T-helper 1 cell treated with Interleukin-12 subunit alpha and Interleukin-12 subunit beta and Interleukin-4 antibody, amounts not matched to agents 30 μg/mL and 1 μg/mL, for 36 hours (primary cell): ENCODE measurements around the gene CCDC138.

Experiments
- H3K27ac Mint-ChIP-seq: one replicate; pipeline ENCODE4 v1.8.0; 2021; ENCODE audit warnings: mild to moderate bottlenecking, mixed read lengths
- H3K27me3 Mint-ChIP-seq: one replicate; pipeline ENCODE4 v1.8.0; 2021; ENCODE audit warnings: low read depth, mixed read lengths
- H3K36me3 Mint-ChIP-seq: one replicate; pipeline ENCODE4 v1.8.0; 2021; ENCODE audit warnings: low read depth, mixed read lengths
- H3K4me1 Mint-ChIP-seq: one replicate; pipeline ENCODE4 v1.8.0; 2021; ENCODE audit warnings: low read depth, mixed read lengths
- H3K4me3 Mint-ChIP-seq: one replicate; pipeline ENCODE4 v1.8.0; 2021; ENCODE audit warnings: mild to moderate bottlenecking, moderate library complexity, mixed read lengths
- H3K9me3 Mint-ChIP-seq: one replicate; pipeline ENCODE4 v1.8.0; 2021; ENCODE audit warnings: mixed read lengths

The CCDC138 gene

DNA sequence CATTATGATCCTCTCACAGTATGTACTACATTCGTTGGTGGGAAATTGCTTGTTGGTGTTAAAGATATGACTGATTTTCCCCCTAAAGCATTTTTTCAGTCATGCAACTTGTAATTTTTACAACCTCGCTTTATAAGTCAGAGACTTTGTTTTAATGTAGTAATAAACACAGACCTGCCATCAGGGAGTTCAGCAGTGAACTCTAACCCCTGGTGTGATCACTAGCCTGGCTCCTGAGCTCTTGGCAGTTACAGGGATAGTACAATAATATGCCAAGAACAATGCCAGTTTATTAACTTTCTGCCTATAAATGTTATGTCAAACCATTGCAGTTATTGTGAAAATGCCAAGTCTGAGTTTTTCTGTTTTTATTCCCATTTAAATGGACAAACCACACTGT is 108.6 kb downstream of the CCDC138 start:
- Mint-ChIP-seq H3K9me3 (peaks cover 15% of the 10 kb centered on the region), H3K27ac (no peak overlapping the region)

DNA sequence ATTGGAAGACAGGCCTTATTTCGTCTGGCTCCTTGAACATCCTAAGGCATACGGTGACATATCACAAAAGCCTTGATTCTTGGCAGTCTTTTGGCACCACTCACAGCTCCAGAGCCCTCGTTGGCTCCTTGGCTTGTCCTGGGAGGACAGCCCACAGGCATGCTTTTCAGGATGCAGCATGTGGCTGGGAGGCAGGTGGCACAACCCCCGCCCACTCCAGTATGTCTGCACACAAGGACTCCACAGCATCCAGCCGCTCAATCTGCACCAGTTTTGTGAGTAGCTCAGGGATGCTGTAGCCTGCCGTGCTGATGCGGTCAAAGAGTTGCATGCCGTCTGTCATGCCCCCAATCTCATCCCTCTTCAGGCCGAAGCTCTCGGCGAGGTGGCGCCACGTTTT is 110.2 kb downstream of the CCDC138 start:
- Mint-ChIP-seq H3K9me3 (peaks cover 4% of the 10 kb centered on the region), H3K27ac (no peak overlapping the region), H3K27me3 (no peaks in the 10 kb centered on the region), H3K4me1 (peaks cover 2% of the 10 kb centered on the region), H3K36me3 (no peaks in the 10 kb centered on the region), H3K4me3 (no peak overlapping the region)

More for the DNA sequence above, 108.6 kb downstream of the CCDC138 start:
- no peak overlapping the region for H3K4me3 Mint-ChIP-seq
- peaks cover 3% of the 10 kb centered on the region for H3K36me3 Mint-ChIP-seq
- H3K4me1 Mint-ChIP-seq = peaks cover 2% of the 10 kb centered on the region
- H3K27me3 Mint-ChIP-seq = no peaks in the 10 kb centered on the region

DNA sequence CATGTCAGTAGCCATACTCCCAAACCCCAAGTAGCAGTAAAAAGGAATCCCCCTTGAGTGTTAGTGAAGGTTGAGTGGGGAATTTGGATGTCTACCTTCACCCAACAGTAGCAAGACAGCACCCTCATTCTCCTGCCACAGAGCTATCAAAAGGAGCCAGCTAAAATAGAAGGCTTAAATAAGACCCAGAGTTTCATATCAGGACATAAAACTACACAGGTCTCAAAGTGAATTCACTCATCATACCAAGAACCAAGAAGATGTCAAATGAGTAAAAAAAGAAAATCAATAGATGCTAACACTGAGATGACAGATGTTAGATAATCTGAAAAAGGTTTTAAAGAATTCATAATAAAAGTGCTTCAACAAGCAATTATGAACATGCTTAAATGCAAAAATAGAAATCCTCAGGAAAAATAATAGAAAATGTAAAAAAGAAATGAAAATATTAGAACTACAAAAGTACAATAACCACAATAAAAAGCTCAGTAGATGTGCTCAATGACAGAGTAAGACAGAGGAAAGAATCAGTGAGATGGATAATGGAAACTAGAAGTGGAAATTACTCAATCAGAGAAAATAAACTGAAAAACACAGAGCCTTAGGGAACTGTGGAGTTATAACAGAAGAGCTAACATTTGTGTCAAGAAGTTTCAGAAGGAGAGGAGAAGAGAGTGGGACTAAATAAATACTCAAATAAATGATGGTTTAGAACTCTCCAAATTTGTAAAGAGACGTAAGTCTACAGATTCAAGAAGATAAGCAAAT is 111.9 kb downstream of the CCDC138 start:
- Mint-ChIP-seq H3K4me1 (peaks cover 2% of the 10 kb centered on the region), H3K36me3 (no peaks in the 10 kb centered on the region), H3K4me3 (no peak overlapping the region), H3K27me3 (no peaks in the 10 kb centered on the region), H3K9me3 (no peaks in the 10 kb centered on the region), H3K27ac (no peak overlapping the region)

DNA sequence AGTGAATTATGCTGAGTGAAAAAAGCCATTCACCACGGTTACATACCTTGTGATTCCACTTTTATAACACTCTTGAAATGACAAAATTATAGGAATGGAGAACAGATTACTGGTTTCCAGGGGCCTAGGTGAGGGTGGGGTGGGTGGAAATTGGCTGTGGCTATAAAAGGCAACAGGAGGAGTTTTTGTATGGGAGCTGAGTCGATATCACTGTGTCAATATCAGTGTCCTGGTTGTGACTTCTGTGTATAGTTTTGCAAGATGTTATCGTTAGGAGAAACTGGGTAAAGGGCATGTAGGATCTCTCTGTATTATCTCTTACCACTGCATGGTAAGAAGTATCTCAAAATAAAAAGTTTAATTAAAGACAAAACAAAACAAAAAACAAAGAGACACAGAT is 118.1 kb downstream of the CCDC138 start:
- Mint-ChIP-seq H3K4me3 (no peak overlapping the region), H3K9me3 (no peaks in the 10 kb centered on the region), H3K36me3 (no peaks in the 10 kb centered on the region), H3K4me1 (no peaks in the 10 kb centered on the region), H3K27me3 (no peaks in the 10 kb centered on the region), H3K27ac (no peak overlapping the region)

DNA sequence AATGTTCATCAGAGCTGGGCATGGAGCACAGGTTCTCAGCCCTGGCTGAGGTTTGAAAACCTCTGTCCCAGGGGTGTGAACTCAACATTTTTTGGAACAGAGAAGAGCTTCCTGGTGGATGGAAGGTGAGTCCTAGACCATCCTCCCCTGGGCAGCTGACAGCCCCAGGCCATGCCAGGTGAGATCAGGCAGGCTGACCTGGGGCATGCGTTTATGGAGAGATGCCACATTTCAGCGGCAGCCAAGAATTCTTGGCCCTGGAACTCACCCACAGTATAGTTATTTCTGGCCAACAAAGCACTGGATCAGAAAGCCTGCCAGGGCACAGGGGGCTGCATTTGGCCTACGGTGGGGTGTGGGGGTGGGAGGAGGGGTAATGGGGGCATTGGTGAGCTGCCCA is 118.6 kb downstream of the CCDC138 start:
- no peaks in the 10 kb centered on the region for H3K9me3 Mint-ChIP-seq
- no peaks in the 10 kb centered on the region for H3K36me3 Mint-ChIP-seq
- H3K27me3 Mint-ChIP-seq = no peaks in the 10 kb centered on the region
- H3K4me3 Mint-ChIP-seq = no peak overlapping the region
- H3K27ac Mint-ChIP-seq = no peak overlapping the region
- no peaks in the 10 kb centered on the region for H3K4me1 Mint-ChIP-seq

DNA sequence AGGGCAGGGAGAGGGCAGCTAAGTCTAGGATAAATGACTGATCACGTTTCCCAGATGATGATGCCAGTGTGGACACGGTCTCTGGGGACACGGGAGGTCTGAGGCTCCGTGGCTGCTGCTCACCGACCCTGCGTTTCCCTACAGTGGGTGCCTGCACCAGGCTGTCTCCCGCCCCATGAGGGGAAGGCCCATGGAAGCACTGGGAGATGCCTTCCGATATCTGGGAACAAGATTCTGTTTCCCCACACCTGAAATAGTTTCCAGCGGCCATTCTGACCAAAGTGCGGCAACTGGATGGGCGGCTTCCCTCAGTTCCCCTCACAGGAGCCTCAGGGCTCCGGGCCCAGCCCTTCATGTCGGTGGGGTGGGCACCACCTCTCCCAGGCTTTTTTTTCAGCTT is 119.3 kb downstream of the CCDC138 start:
- Mint-ChIP-seq H3K36me3 (no peaks in the 10 kb centered on the region), H3K9me3 (no peaks in the 10 kb centered on the region), H3K4me3 (no peak overlapping the region), H3K4me1 (no peaks in the 10 kb centered on the region), H3K27ac (no peak overlapping the region), H3K27me3 (no peaks in the 10 kb centered on the region)

DNA sequence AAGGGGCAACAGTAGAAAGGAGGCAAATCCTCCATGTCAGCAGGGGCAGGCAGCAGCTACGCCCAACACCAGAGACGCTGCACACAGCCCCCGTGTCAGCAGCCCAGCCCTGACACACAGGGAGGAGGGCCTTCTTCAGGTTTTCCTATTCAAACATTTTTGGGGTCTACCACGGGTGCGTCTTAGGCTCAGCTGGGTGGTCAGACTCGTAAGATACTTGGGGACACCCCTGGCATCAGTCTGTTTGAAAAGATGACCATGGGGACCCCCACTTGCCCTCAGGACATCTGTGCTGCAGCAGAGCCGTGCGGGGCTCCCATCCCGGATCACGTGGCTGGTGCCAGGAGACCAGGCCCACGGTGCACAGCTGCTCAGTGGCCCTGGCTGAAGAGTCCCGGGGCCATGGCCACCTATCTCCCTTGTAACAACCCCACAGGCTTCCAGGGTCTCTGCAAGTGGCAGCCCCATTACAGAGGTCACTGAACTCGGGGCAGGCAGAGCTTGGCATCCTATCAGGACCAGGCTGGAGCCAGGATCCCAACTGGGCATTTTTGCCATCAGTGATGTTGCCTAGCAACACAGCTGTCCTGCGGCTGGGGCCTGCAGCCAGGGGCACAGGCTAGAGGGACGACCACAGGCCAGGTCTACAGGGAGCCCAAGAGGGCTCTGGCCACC is 120.0 kb downstream of the CCDC138 start:
- Mint-ChIP-seq H3K9me3 (no peaks in the 10 kb centered on the region), H3K4me3 (no peak overlapping the region), H3K27ac (no peak overlapping the region), H3K27me3 (no peaks in the 10 kb centered on the region), H3K4me1 (no peaks in the 10 kb centered on the region), H3K36me3 (no peaks in the 10 kb centered on the region)

DNA sequence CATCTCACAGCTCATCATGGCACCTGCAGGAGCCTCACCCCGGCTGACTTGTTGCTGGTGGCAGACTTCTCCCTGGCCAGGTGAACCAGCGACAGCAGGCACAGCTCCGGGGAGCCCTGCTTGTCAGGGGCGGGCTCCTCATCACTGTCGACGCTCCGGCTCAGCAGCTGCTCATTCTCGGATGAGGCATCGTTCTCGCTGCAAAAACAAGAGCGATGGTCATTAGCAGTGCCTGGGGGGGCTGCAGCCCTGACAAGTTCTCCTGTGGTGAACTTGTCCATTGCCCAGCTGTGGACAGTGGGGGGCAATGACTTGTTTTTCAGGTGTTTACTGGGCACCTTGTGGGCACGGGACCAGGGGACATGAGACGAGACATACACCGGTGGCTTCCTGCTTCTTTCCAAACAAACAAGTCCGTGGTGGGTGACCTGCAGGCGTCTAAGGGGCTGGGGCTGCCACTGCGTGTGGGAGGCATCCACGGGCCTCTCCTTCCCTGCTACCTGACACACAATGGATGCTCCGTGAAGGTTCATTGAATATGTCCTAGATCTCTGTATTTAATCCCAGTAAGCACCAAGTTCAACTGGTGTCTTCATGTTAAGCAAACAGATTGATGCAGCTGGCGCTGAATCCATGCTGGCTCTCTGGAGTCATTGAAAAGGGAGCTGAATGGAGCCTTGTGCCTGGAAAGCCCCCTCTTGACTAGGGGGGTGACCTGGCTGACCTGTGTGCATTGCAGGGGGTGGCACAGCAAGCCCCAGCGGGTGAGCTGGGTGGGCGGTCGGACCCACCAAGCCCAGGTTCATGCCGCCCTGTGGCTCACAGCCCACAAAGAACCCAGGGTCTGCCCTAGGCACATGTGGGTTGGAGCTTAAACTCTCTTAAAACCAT is 121.5 kb downstream of the CCDC138 start:
- Mint-ChIP-seq H3K4me1 (no peaks in the 10 kb centered on the region), H3K4me3 (no peak overlapping the region), H3K36me3 (no peaks in the 10 kb centered on the region), H3K27ac (no peak overlapping the region), H3K9me3 (no peaks in the 10 kb centered on the region), H3K27me3 (no peaks in the 10 kb centered on the region)

DNA sequence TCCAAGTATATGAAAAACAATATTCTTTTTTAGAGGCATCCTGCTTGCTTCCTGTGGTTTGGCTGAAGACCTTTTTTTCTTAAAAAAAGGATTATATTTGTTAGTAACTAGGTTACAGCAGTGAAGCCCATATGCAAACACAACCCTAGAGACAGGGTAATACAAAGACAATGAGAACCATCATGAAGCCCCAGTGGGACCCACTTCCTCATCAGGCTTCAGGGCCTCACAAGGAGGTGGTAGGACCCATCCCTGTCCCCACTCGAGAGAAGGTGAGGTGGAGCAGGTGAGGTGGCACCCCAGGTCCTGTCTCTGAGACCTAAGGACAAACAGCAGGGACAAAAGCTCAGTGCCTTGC is 122.1 kb downstream of the CCDC138 start:
- Mint-ChIP-seq H3K36me3 (no peaks in the 10 kb centered on the region), H3K4me3 (no peak overlapping the region), H3K27ac (no peak overlapping the region), H3K27me3 (no peaks in the 10 kb centered on the region), H3K9me3 (no peaks in the 10 kb centered on the region), H3K4me1 (no peaks in the 10 kb centered on the region)

DNA sequence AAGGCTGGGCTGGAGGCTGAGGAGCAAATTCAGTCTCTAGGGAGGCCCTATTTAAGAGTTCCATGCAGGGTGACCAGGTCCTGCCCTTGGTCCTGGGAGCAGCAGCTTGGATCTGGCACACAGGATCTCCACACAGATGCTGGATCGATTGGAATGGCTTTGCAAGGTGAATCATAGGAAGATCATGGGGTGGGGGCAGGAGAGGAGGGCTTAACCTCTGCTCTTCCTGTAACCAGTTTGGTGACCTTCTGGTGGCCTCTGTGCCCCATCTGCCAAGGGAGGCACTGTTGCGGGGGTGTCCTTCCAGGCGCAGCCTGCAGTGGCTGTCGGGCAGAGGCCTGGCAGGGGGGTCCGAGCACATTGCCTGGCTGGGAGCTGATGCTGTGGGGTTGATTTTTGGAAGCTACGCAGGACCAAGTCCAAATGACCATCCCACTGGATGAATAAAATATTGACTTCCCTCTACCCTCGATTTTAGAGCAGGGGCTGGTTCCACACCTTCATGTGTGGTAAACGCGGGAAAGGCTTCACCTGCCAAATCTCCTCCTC is 122.8 kb downstream of the CCDC138 start:
- Mint-ChIP-seq H3K4me1 (no peaks in the 10 kb centered on the region), H3K27ac (no peak overlapping the region), H3K36me3 (no peaks in the 10 kb centered on the region), H3K9me3 (no peaks in the 10 kb centered on the region), H3K27me3 (no peaks in the 10 kb centered on the region), H3K4me3 (no peak overlapping the region)

DNA sequence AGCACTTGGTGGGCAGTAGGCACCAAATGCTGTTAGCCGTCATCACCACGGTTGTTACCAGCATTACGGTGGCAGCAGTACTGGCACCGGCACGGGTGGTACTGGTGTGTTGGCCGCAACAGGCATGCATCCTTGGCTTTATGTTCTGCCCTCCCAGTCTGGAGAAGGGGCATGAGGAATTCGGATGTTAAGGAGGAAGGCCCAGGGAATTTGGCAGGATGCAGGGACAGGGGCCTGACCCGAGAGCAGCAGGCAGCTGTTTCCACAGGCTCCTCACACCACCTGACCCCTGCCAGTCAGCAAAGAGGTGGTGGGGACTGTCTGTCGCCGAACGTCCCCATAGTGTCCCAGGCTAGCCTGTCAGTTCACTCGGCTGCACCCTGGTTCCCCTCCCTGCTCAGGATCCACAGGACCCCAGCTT is 123.5 kb downstream of the CCDC138 start:
- H3K27me3 Mint-ChIP-seq = no peaks in the 10 kb centered on the region
- H3K27ac Mint-ChIP-seq = no peak overlapping the region
- no peaks in the 10 kb centered on the region for H3K36me3 Mint-ChIP-seq
- H3K4me3 Mint-ChIP-seq = no peak overlapping the region
- peaks cover 2% of the 10 kb centered on the region for H3K4me1 Mint-ChIP-seq
- H3K9me3 Mint-ChIP-seq = no peaks in the 10 kb centered on the region

DNA sequence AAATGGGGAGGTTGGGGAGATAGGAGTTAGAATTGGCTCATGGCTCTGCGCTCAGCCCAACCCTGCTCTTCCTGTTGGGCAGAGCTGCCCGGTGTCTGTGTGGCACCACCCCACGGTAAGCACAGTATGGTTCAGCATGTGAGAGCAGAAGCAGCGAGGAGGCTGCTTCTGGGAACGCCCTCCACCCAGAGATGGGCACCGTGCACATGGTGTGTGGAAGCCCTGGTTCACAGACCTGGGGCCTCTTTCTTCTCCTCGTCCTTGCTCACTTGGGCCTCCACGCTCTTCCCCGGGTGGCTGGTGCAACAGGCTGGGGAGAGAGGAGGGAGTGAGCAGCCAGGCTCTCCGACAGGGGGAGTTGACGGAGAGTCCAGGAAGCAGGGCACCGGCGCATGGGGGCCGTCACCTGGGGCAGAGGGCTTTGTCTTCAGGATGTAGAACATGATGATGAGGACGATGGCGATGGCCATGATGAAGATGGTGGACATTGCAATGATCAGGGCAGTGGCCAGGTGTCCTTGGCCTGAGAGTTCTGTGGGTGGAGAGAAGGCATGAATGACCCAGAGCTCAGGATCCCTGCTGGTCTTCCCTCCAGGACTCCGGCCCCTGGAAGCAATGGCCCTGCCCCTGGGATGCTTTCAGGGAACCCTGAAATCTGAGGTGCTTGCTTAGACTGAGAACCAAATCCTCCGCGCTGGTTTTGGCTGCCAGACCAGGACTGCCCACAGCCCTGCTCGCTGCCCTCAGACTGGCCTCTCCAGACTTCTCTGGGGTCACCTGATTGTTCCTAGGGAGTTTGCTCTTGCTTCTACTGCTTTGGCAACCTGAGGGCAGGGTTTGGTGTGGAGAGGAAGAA is 124.2 kb downstream of the CCDC138 start:
- H3K27me3 Mint-ChIP-seq = no peaks in the 10 kb centered on the region

DNA sequence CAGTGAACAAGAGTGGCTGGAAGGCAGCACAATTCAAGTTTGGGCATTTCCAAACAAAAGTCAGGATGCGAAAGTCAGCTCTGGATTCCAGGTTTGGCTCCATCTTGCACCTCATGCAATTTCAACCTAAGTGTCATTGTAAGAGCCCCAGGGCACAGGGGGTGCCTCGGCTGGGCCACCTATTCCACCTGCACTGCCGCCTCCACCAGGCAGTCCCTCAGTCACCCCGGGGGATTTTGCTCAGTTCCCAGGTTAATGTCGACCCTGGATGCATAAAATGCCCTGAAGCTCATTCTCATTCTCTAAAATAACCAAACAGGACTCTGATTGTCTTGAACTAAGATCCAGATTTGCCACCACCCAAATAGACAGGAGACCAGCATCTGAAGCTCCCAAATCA is 124.8 kb downstream of the CCDC138 start:
- Mint-ChIP-seq H3K4me3 (no peak overlapping the region), H3K27ac (no peak overlapping the region), H3K27me3 (no peaks in the 10 kb centered on the region), H3K36me3 (no peaks in the 10 kb centered on the region), H3K4me1 (peaks cover 2% of the 10 kb centered on the region), H3K9me3 (no peaks in the 10 kb centered on the region)

More for the DNA sequence above, 124.2 kb downstream of the CCDC138 start:
- Mint-ChIP-seq H3K36me3 (no peaks in the 10 kb centered on the region), H3K27ac (no peak overlapping the region), H3K4me3 (no peak overlapping the region), H3K4me1 (peaks cover 2% of the 10 kb centered on the region), H3K9me3 (no peaks in the 10 kb centered on the region)
